HAP-1 (cell line): ENCODE data around the gene PDCD6IP.

Experiments
- DNase-seq, 2 experiments: peaks; one replicate each; pipeline ENCODE4 v3.0.0-alpha.2; 2016 to 2020; ENCODE audit warnings: low spot score in 2 of 2
- H3K27me3 ChIP-seq: fragments of 250-450 bp; sonication (Bioruptor Pico); 2 replicates; pipeline ENCODE4 v1.5.1; 2020; ENCODE audit warnings: low read depth, mild to moderate bottlenecking, moderate library complexity
- H3K36me3 ChIP-seq: fragments of 250-450 bp; sonication (Bioruptor Pico); replicated peaks from 2 replicates; pipeline ENCODE4 v1.5.1; 2020; ENCODE audit warnings: mild to moderate bottlenecking
- H3K4me1 ChIP-seq: fragments of 250-450 bp; sonication (Bioruptor Pico); 2 replicates; pipeline ENCODE4 v1.5.1; 2020; ENCODE audit warnings: mild to moderate bottlenecking
- H3K4me3 ChIP-seq: fragments of 250-450 bp; sonication (Bioruptor Pico); 2 replicates; pipeline ENCODE4 v1.5.1; 2020; ENCODE audit warnings: mild to moderate bottlenecking, moderate library complexity
- H3K9me3 ChIP-seq: fragments of 250-450 bp; sonication (Bioruptor Pico); 2 replicates; pipeline ENCODE4 v1.5.1; 2020; ENCODE audit warnings: mild to moderate bottlenecking, moderate library complexity
- in situ Hi-C: fragments of 300-500 bp; cut with MboI; formaldehyde crosslinking; loops from 3 replicates; pipeline ENCODE4 v1.14.3; 2020; ENCODE audit warnings: low sequenced_read_pairs, inconsistent platforms, mixed read lengths

The PDCD6IP gene

DNA sequence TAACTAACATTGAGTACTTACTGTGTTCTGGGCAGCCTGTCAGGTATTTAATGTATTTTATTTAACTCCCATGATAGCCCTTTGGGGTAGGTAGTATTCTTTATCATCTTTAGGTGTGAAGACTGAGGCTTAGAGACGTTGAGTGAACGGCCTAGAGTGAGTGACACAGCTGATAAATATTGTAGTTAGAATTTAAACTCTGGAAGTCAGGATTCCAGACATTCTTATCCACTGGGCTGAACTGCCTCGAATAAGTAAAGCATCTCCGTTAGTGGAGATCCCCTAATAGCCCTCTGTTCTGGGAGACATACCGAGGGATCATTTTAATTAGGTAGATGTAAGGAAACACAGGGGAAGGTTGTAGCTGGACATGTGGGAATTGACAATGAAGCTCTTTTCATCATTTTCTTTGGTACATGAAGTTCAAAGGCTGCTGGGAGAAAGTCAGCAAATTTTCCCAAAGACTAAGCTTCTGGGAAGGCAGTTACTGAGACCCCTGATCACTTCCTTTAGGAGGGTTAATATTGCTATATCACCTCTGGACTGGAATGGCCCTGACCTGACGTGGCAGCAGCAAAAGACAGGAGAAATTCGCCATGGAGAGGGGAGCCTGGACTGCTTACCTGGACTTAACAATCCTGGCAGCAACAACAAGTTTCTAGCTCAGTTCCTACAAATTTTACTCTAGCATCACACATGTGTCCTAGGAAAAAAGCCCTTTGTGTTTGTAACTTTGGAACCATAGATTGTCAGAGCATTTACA lies 11.7 kb upstream of the PDCD6IP start:
- no peaks in the 10 kb centered on the region for H3K36me3 ChIP-seq
- H3K4me1 ChIP-seq: peaks cover 19% of the 10 kb centered on the region
- no peaks in the 10 kb centered on the region for H3K27me3 ChIP-seq
- in situ Hi-C loops: loop anchor here (10.0 to 25.0 kb wide), 3 partner anchors 152 to 824 kb away; partner anchors contain the start of gene CCR4
- no peak for DNase-seq
- no peaks in the 10 kb centered on the region for H3K9me3 ChIP-seq
- H3K4me3 ChIP-seq: no peak overlapping the region

DNA sequence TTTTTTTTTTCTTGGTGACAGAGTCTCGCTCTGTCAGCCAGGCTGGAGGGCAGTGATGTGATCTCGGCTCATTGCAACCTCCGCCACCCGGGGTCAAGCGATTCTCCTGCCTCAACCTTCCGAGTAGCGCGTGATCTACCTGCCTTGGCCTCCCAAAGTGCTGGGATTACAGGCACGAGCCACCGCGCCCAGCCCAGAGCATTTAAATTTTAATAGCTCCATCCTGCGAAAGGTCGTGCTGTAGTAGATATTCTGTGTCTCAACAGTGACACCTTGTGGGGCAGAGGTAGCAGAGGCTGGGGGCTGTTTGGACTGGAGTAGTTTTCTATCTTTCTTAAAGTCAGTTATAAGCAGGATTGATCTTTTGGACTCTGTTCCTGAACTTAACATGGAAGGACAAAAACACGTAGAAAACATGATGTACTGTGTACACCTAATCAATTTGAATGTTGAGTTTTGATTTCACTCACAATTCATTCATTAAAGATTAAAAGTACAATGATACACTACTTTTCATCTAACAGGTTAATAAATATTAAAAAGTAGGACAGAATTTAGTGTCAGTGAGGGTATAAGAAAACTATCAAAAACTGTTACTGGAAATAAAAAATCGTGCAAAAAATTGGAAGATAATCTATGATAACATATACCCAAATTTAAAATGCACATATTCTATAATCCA lies 11.0 kb upstream of the PDCD6IP start:
- Histone ChIP-seq H3K36me3 (no peaks in the 10 kb centered on the region), H3K4me3 (no peak overlapping the region), H3K9me3 (no peaks in the 10 kb centered on the region), H3K27me3 (no peaks in the 10 kb centered on the region), H3K4me1 (peaks cover 19% of the 10 kb centered on the region)
- peak; percentile 81 to 82 for DNase-seq
- in situ Hi-C loops: loop anchor here (10.0 to 25.0 kb wide), 3 partner anchors 153 to 825 kb away; partner anchors contain the start of gene CCR4

GRCh38 chr3:33789183-33789954 lies 9.1 kb upstream of the PDCD6IP start:
- in situ Hi-C loops: loop anchor here (10.0 to 25.0 kb wide), 3 partner anchors 155 to 827 kb away; partner anchors contain the start of gene CCR4
- no peak overlapping the region for H3K4me3 ChIP-seq

DNA sequence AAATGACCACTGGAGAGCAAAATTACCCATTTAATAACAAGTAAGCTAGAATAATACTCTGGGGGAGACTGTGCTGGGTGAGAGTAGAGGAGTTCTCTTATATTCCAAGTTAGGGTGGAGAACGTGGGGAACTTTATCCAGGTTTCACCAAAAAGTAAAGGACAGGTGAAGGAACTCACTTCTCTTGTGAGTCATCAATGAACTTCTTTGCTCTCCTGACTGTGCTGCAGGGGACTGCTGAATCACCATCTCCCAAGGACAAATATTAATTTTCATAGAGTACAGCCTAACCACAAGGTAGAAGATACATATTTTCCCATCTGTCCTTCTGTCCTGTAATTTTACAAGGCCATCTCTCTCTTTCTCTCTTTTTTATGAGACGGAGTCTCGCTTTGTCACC lies 8.3 kb upstream of the PDCD6IP start:
- in situ Hi-C loops: loop anchor here (25.0 kb wide), 2 partner anchors 653 to 828 kb away; partner anchors contain the start of gene CCR4
- no peaks in the 10 kb centered on the region for H3K9me3 ChIP-seq
- H3K36me3 ChIP-seq: no peaks in the 10 kb centered on the region
- H3K4me3 ChIP-seq: no peak overlapping the region
- H3K27me3 ChIP-seq: no peaks in the 10 kb centered on the region
- peaks cover 19% of the 10 kb centered on the region for H3K4me1 ChIP-seq
- DNase-seq: no peak

More at GRCh38 chr3:33789183-33789954, 9.1 kb upstream of the PDCD6IP start:
- peaks cover 19% of the 10 kb centered on the region for H3K4me1 ChIP-seq
- DNase-seq: peak; percentile 62 to 97
- no peaks in the 10 kb centered on the region for H3K27me3 ChIP-seq
- no peaks in the 10 kb centered on the region for H3K9me3 ChIP-seq
- H3K36me3 ChIP-seq: no peaks in the 10 kb centered on the region

DNA sequence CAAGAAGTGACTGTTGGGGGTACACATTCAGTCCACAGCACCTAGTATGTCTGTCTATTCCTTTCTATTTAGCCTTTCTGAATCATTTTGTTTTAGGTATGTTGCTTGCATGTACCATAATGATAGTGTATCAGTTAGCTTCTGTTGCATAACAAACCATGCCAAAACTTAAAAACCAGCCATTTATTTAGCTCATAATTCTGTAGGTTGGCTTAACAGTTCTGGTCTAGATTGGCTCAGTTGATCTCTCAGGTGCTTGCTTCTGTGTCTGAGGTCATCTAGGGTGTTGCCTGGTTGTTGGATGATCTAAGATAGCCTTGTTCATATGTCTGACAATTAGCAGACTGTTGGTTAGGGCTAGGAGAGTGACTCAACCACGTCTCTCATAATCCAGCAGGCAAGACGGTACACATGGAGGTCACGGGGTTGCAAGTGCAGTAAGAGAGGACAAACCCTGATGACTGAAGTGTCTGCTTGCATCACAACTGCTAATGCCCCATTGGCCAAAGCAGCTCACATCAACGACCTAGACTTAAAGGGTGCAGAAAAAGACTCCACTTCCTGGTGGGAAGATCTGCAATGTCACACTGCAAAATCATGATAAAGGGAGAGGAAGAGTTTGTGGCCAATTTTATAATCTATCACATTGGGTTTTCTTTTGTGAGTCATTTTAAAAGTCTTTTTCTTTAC lies 6.8 kb upstream of the PDCD6IP start:
- DNase-seq: no peak

GRCh38 chr3:33792167-33792892 lies 6.1 kb upstream of the PDCD6IP start:
- Histone ChIP-seq H3K36me3 (no peaks in the 10 kb centered on the region), H3K4me3 (no peak overlapping the region), H3K4me1 (peaks cover 14% of the 10 kb centered on the region), H3K27me3 (no peaks in the 10 kb centered on the region), H3K9me3 (no peaks in the 10 kb centered on the region)
- in situ Hi-C loops: loop anchor here (25.0 kb wide), 2 partner anchors 655 to 830 kb away; partner anchors contain the start of gene CCR4
- DNase-seq: no peak

More for the DNA sequence above, 6.8 kb upstream of the PDCD6IP start:
- Histone ChIP-seq H3K27me3 (no peaks in the 10 kb centered on the region), H3K4me3 (no peak overlapping the region), H3K9me3 (no peaks in the 10 kb centered on the region), H3K4me1 (peaks cover 19% of the 10 kb centered on the region), H3K36me3 (no peaks in the 10 kb centered on the region)
- in situ Hi-C loops: loop anchor here (25.0 kb wide), 2 partner anchors 654 to 829 kb away; partner anchors contain the start of gene CCR4

DNA sequence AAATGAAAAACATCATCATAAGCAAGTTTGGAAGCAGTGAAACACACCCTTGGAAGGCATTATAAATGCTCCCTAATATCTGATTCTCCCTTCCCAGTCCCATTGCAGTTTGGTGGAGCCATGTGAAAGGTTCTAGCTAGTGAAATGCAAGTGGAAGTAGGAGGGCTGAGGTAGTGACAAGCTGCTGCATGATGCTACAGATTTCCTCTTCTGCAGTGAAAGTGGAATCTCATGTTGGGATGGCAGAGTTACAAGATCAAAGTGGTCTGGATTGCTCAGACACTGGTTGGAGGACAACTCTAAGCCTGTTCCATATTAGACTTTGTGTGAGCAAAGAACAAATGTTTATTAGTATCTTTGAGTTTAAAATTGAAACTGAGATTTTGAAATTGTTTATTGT lies 3.3 kb upstream of the PDCD6IP start:
- Histone ChIP-seq H3K4me3 (no peak overlapping the region), H3K4me1 (peaks cover 7% of the 10 kb centered on the region), H3K36me3 (no peaks in the 10 kb centered on the region), H3K9me3 (no peaks in the 10 kb centered on the region), H3K27me3 (no peaks in the 10 kb centered on the region)
- in situ Hi-C loops: loop anchor here (25.0 kb wide), 2 partner anchors 658 to 833 kb away; partner anchors contain the start of gene CCR4
- no peak for DNase-seq

- Histone ChIP-seq H3K9me3 (no peaks in the 10 kb centered on the region), H3K36me3 (no peaks in the 10 kb centered on the region), H3K4me1 (peaks cover 13% of the 10 kb centered on the region), H3K4me3 (no peak overlapping the region), H3K27me3 (no peaks in the 10 kb centered on the region)
- no peak for DNase-seq
- in situ Hi-C loops: loop anchor here (25.0 kb wide), 2 partner anchors 659 to 834 kb away; partner anchors contain the start of gene CCR4
Measured at GRCh38 chr3:33795856-33796536, 2.4 kb upstream of the PDCD6IP start.

- peak overlapping the region; percentile 90 for H3K4me3 ChIP-seq
- peaks cover 4% of the 10 kb centered on the region for H3K36me3 ChIP-seq
- peaks cover 19% of the 10 kb centered on the region for H3K4me1 ChIP-seq
- peak in 1 of 2 experiments; percentile 13 for DNase-seq
- no peaks in the 10 kb centered on the region for H3K27me3 ChIP-seq
- H3K9me3 ChIP-seq: no peaks in the 10 kb centered on the region
- in situ Hi-C loops: loop anchor here (25.0 kb wide), 2 partner anchors 661 to 836 kb away; partner anchors contain the start of gene CCR4
Measured at GRCh38 chr3:33798113-33798417, 365 bp upstream of the PDCD6IP start.

DNA sequence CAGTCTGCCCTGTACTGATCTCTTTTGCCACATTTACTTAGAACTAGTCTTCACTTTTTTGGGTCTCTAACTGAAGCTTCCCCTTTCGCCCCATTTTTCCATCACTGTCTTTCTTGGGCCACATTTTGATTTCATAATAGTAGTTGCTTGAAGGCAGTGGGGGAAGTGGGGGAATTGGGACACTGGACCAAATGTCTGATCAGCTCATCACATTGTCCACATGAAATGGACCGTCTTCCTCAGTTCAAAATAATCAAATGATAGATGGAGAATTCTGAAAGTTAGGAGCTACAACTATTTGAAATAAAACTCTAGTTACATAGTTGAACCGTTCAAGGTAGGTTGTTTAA lies 747 bp downstream of the PDCD6IP start:
- peaks cover 6% of the 10 kb centered on the region; the same call in 1 of the 2 replicates for H3K9me3 ChIP-seq
- no peaks in the 10 kb centered on the region for H3K27me3 ChIP-seq
- H3K4me3 ChIP-seq: peak overlapping the region; percentile 90
- DNase-seq: no peak
- peaks cover 10% of the 10 kb centered on the region for H3K36me3 ChIP-seq
- peaks cover 19% of the 10 kb centered on the region for H3K4me1 ChIP-seq
- in situ Hi-C loops: loop anchor here (25.0 kb wide), 2 partner anchors 662 to 837 kb away; partner anchors contain the start of gene CCR4

GRCh38 chr3:33803252-33803651 lies 4.8 kb downstream of the PDCD6IP start:
- peaks cover 9% of the 10 kb centered on the region; the same call in 1 of the 2 replicates for H3K9me3 ChIP-seq
- H3K36me3 ChIP-seq: peaks cover 10% of the 10 kb centered on the region
- no peak overlapping the region for H3K4me3 ChIP-seq
- no peak for DNase-seq
- in situ Hi-C loops: no loop called here
- peaks cover 13% of the 10 kb centered on the region for H3K4me1 ChIP-seq
- H3K27me3 ChIP-seq: no peaks in the 10 kb centered on the region
